ENCODE results near the gene NRP2. TPM values are rescaled to one million over a fixed set of nuclear protein-coding genes. Genes with fewer than 3 reads are reported as not detected.

NRP2 gene
- total RNA-seq, 1 experiment from 2014 or later: 1.2 TPM

- Histone ChIP-seq H3K9ac (ENCODE audit: low read length) (no peak overlapping the region), H3K4me2 (ENCODE audit: low read length) (peak overlapping the region; percentile 18; the same call in 1 of the 2 replicates), H3K27me3 (ENCODE audit: insufficient read depth, low read length) (no peaks in the 10 kb centered on the region; the same call in 1 of the 2 replicates), H2AFZ (ENCODE audit: low read depth, low read length, poor library complexity, severe bottlenecking) (no peak overlapping the region), H3K9me2 (ENCODE audit: insufficient read depth) (no peaks in the 10 kb centered on the region), H3K9me3 (ENCODE audit: control insufficient read depth in 1 of 2, insufficient read depth in 1 of 2, low read depth in 1 of 2, low read length in 2 of 2) (no peaks in the 10 kb centered on the region), H3K36me3 (ENCODE audit: control insufficient read depth in 1 of 2, insufficient read depth in 2 of 2, low read length in 2 of 2) (no peaks in the 10 kb centered on the region), H3K79me2 (ENCODE audit: insufficient read depth, low read length) (no peaks in the 10 kb centered on the region), H3K4me1 (ENCODE audit: control insufficient read depth in 1 of 2, insufficient read depth in 2 of 2, low read length in 2 of 2) (peaks cover 16 to 54% of the 10 kb centered on the region in 2 experiments), H4K20me1 (ENCODE audit: insufficient read depth) (no peaks in the 10 kb centered on the region), H3K4me3 (replicated peaks in 1 of 2; ENCODE audit: low read depth in 1 of 2, low read length in 2 of 2) (no peak overlapping the region), H3K27ac (ENCODE audit: low read depth, low read length) (no peak overlapping the region)
- BruUV-seq (replicated peaks): no TSS peak
- ATAC-seq: no peak
- CTCF ChIA-PET: no interaction called here
- RAD21 ChIA-PET (ENCODE audit: low non-redundant PET in 1 of 2, low total read pairs in 2 of 2, uncharacterized antibody in 2 of 2, unreplicated experiment in 2 of 2): no interaction called here
- intact Hi-C loops (cut with micrococcal nuclease): no loop called here
- no peak for DNase-seq (ENCODE audit: low read depth, low spot score)
- TF ChIP-seq RAD21 (IDR thresholded peaks at IDR 0.05; ENCODE audit: low read depth) (no peak), EZH2phosphoT487 (IDR thresholded peaks at IDR 0.05; ENCODE audit: borderline replicate concordance) (no peak), TCF7L2 (IDR thresholded peaks at IDR 0.05; ENCODE audit: borderline replicate concordance, extremely low read depth, insufficient read depth, insufficient read length) (no peak), ELF1 (IDR thresholded peaks at IDR 0.05; ENCODE audit: borderline replicate concordance, low read depth) (no peak), CTCF (IDR thresholded peaks at IDR 0.05 in 2 of 3, conservative IDR thresholded peaks at IDR 0.05 in 1 of 3; ENCODE audit: borderline replicate concordance in 1 of 3, insufficient read depth in 1 of 3, low read depth in 2 of 3, low read length in 2 of 3) (no peak), ATF3 (IDR thresholded peaks at IDR 0.05) (no peak), SIN3A (IDR thresholded peaks at IDR 0.05; ENCODE audit: low read depth) (no peak), REST (IDR thresholded peaks at IDR 0.05; ENCODE audit: low read depth) (no peak), EZH2 (IDR thresholded peaks at IDR 0.05) (no peak), CBX3 (IDR thresholded peaks at IDR 0.05; ENCODE audit: low read depth) (no peak), ZFX (IDR thresholded peaks at IDR 0.05) (no peak), POLR2A (IDR thresholded peaks at IDR 0.05; ENCODE audit: borderline replicate concordance, extremely low read depth, insufficient read depth, insufficient read length) (no peak), YY1 (IDR thresholded peaks at IDR 0.05; ENCODE audit: extremely low read depth, insufficient replicate concordance, low read depth, low read length) (no peak), CEBPB (IDR thresholded peaks at IDR 0.05; ENCODE audit: low read depth) (no peak)
- TF ChIP-seq, protein P1, sequence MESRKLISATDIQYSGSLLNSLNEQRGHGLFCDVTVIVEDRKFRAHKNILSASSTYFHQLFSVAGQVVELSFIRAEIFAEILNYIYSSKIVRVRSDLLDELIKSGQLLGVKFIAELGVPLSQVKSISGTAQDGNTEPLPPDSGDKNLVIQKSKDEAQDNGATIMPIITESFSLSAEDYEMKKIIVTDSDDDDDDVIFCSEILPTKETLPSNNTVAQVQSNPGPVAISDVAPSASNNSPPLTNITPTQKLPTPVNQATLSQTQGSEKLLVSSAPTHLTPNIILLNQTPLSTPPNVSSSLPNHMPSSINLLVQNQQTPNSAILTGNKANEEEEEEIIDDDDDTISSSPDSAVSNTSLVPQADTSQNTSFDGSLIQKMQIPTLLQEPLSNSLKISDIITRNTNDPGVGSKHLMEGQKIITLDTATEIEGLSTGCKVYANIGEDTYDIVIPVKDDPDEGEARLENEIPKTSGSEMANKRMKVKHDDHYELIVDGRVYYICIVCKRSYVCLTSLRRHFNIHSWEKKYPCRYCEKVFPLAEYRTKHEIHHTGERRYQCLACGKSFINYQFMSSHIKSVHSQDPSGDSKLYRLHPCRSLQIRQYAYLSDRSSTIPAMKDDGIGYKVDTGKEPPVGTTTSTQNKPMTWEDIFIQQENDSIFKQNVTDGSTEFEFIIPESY (IDR thresholded peaks at IDR 0.05; ENCODE audit: extremely low read depth, insufficient replicate concordance, low read length): no peak
- POLR2A ChIA-PET: no interaction called here
These were observed 75.8 kb downstream of the NRP2 start for GRCh38 chr2:205758051-205758450.

Measured in HCT116 (cell line).